HepG2 (cell line): ENCODE data around the gene NEDD1. TPM values are rescaled to one million over a fixed set of nuclear protein-coding genes. Genes with fewer than 3 reads are reported as not detected.

ENCODE experiments used
- ATAC-seq: fragments of 200-7000 bp; cut with Tn5 transposase; 3 replicates; pipeline ENCODE4 v1.9.1; 2020; ENCODE audit warnings: mild to moderate bottlenecking, moderate library complexity
- BruUV-seq: library from RNA; stranded (reverse); fragments of 400-500 nt; replicated peaks from 2 replicates; lab custom pipeline; 2021; lab: Mats Ljungman, UMichigan
- CTCF ChIA-PET: fragments of 300-600 bp; formaldehyde crosslinking; extraction: SDS; loops from one replicate; lab custom pipeline; 2021; ENCODE audit warnings: low total read pairs, inconsistent platforms, low intra/inter-chr PET ratio; lab: Yijun Ruan, JAX
- POLR2A ChIA-PET: fragments of 350-600 bp; sonication (Branson Sonifier 250); formaldehyde crosslinking; loops from one replicate; lab custom pipeline; 2020; ENCODE audit warnings: antibody characterized with exemption, inconsistent platforms; lab: Yijun Ruan, JAX
- DNase-seq: peaks from one replicate; pipeline ENCODE4 v3.0.0-alpha.2; 2015; ENCODE audit warnings: low spot score
- FAIRE-seq: peaks from 3 replicates; lab custom pipeline; 2011; peaks lifted over from hg19 to GRCh38; lab: Jason Lieb, UNC
- H2AFZ ChIP-seq: one replicate; pipeline ENCODE4 v1.6.1; 2011; ENCODE audit warnings: low read length, inconsistent platforms
- H3K27ac ChIP-seq: fragments of 300-600 bp; 3 replicates; pipeline ENCODE4 v1.8.0; 2011; ENCODE audit warnings: mixed run types, mild to moderate bottlenecking, mixed read lengths, low read length, inconsistent platforms; ENCODE audit not compliant: insufficient read depth; ENCODE audit errors: extremely low read length
- H3K27me3 ChIP-seq, 2 experiments: fragments of 200-600 bp in 1 of 2; 2 replicates in 1 of 2; 3 replicates in 1 of 2; pipeline versions ENCODE4 v1.6.0 to v1.8.0; 2011; ENCODE audit warnings: low read length in 2 of 2, mild to moderate bottlenecking in 2 of 2, moderate library complexity in 2 of 2, inconsistent platforms in 1 of 2; ENCODE audit not compliant: insufficient read depth in 2 of 2, control insufficient read depth in 1 of 2
- H3K36me3 ChIP-seq, 2 experiments: fragments of 200-600 bp in 1 of 2; replicated peaks in 1 of 2; 2 replicates in 1 of 2; 3 replicates in 1 of 2; pipeline versions ENCODE4 v1.5.1 to v1.8.0; 2011; ENCODE audit warnings: low read length in 2 of 2, inconsistent platforms in 1 of 2; ENCODE audit not compliant: insufficient read depth in 2 of 2, control insufficient read depth in 1 of 2
- H3K4me1 ChIP-seq: 2 replicates; pipeline ENCODE4 v1.5.1; 2012; ENCODE audit warnings: low read length, inconsistent platforms; ENCODE audit not compliant: insufficient read depth
- H3K4me2 ChIP-seq: 2 replicates; pipeline ENCODE4 v1.6.0; 2011; ENCODE audit warnings: low read depth, low read length, inconsistent platforms
- H3K4me3 ChIP-seq, 3 experiments: fragments of 200-600 bp in 1 of 3; sonication (generic), shearing (Covaris generic) in 1 of 3; replicated peaks in 1 of 3; 2 replicates each; pipeline ENCODE4 v1.5.1; 2011 to 2016; ENCODE audit warnings: low read length in 3 of 3, inconsistent platforms in 2 of 3, low read depth in 2 of 3, mild to moderate bottlenecking in 2 of 3, control low read depth in 1 of 3, mixed read lengths in 1 of 3; ENCODE audit not compliant: insufficient read depth in 1 of 3
- H3K79me2 ChIP-seq: one replicate; pipeline ENCODE4 v1.6.1; 2011; ENCODE audit warnings: low read length, inconsistent platforms; ENCODE audit not compliant: insufficient read depth
- H3K9ac ChIP-seq: 2 replicates; pipeline ENCODE4 v1.6.0; 2011; ENCODE audit warnings: mild to moderate bottlenecking, low read depth, low read length, inconsistent platforms; ENCODE audit not compliant: insufficient read depth
- H3K9me3 ChIP-seq: 2 replicates; pipeline ENCODE4 v1.5.1; 2012; ENCODE audit warnings: mild to moderate bottlenecking, low read length
- H4K20me1 ChIP-seq: 2 replicates; pipeline ENCODE4 v1.6.0; 2011; ENCODE audit warnings: inconsistent platforms, mild to moderate bottlenecking, low read length, moderate library complexity; ENCODE audit not compliant: insufficient read depth
- ATM ChIP-seq: fragments of 450-650 bp; IDR thresholded peaks from 2 replicates; pipeline ENCODE4 v1.7.1; 2017; ENCODE audit warnings: mild to moderate bottlenecking, borderline replicate concordance
- BRD4 ChIP-seq: sonication (generic); formaldehyde crosslinking; IDR thresholded peaks from 2 replicates; pipeline ENCODE4 v1.4.0; 2020; ENCODE audit warnings: missing genetic modification reagents
- CEBPG ChIP-seq: IDR thresholded peaks from 2 replicates; pipeline ENCODE4 v1.6.1; 2016
- ETV5 ChIP-seq: IDR thresholded peaks from 2 replicates; pipeline ENCODE4 v1.6.1; 2018; ENCODE audit warnings: missing biosample characterization, missing genetic modification reagents, inconsistent platforms, borderline replicate concordance
- NR2F2 ChIP-seq: IDR thresholded peaks from 2 replicates; pipeline ENCODE4 v1.6.1; 2012; ENCODE audit warnings: low read depth, inconsistent platforms, borderline replicate concordance
- RFX5 ChIP-seq: IDR thresholded peaks from 2 replicates; pipeline ENCODE4 v1.6.1; 2011; ENCODE audit warnings: low read depth, low read length, improper control_type of control experiment
- SMAD1 ChIP-seq: sonication (generic); formaldehyde crosslinking; IDR thresholded peaks from 2 replicates; pipeline ENCODE4 v1.4.0; 2020; ENCODE audit warnings: missing genetic modification reagents, low read depth, mild to moderate bottlenecking, borderline replicate concordance
- STAG1 ChIP-seq: sonication (generic); formaldehyde crosslinking; IDR thresholded peaks from 2 replicates; pipeline ENCODE4 v1.4.0; 2020; ENCODE audit warnings: missing genetic modification reagents
- STAT5B ChIP-seq: sonication (generic); formaldehyde crosslinking; IDR thresholded peaks from 2 replicates; pipeline ENCODE4 v1.4.0; 2020; ENCODE audit warnings: missing genetic modification reagents
- USF2 ChIP-seq, 2 experiments: sonication (generic) in 1 of 2; formaldehyde crosslinking in 1 of 2; IDR thresholded peaks; 2 replicates each; pipeline versions ENCODE4 v1.5.1 to v1.6.1; 2011 to 2020; ENCODE audit warnings: borderline replicate concordance in 1 of 2, low read depth in 1 of 2, low read length in 1 of 2, mild to moderate bottlenecking in 1 of 2, missing genetic modification reagents in 1 of 2, moderate library complexity in 1 of 2
- ZFP90 ChIP-seq: sonication (generic); formaldehyde crosslinking; IDR thresholded peaks from 2 replicates; pipeline ENCODE4 v1.8.0; 2022; ENCODE audit warnings: missing genetic modification reagents, mild to moderate bottlenecking, inconsistent platforms, borderline replicate concordance
- ZNF256 ChIP-seq: sonication (generic); formaldehyde crosslinking; conservative IDR thresholded peaks from 2 replicates; pipeline ENCODE4 v1.4.0; 2020; ENCODE audit warnings: missing genetic modification reagents
- ZNF276 ChIP-seq: sonication (generic); formaldehyde crosslinking; IDR thresholded peaks from 2 replicates; pipeline ENCODE4 v1.4.0; 2020; ENCODE audit warnings: mild to moderate bottlenecking, low read depth, missing genetic modification reagents
- ZNF646 ChIP-seq: sonication (generic); formaldehyde crosslinking; IDR thresholded peaks from 2 replicates; pipeline ENCODE4 v1.9.0; 2021; ENCODE audit warnings: mild to moderate bottlenecking, missing genetic modification reagents
- ZNF792 ChIP-seq: IDR thresholded peaks from 2 replicates; pipeline ENCODE4 v1.6.1; 2016
- ZNF816 ChIP-seq: sonication (generic); formaldehyde crosslinking; IDR thresholded peaks from 2 replicates; pipeline ENCODE4 v1.8.0; 2022; ENCODE audit warnings: missing genetic modification reagents, mild to moderate bottlenecking, borderline replicate concordance
- WGBS: methylation state at CpG from one replicate; pipeline ENCODE4 v1.1.6; 2017; ENCODE audit warnings: low lambda C conversion rate; 5-methylcytosine and 5-hydroxymethylcytosine counted together
- in situ Hi-C: cut with HindIII; loops from 2 replicates; pipeline ENCODE4 v1.10.0; 2017; ENCODE audit warnings: low pct_unique_long_range_greater_than_20kb; ENCODE audit not compliant: extremely low pct_ligation_motif_present
- intact Hi-C: fragments of 100-400 bp; cut with micrococcal nuclease; formaldehyde crosslinking; loops from one replicate; pipeline ENCODE4 v1.10.0; 2022; ENCODE audit not compliant: unreplicated experiment
- polyA plus RNA-seq, 8 experiments: library from polyadenylated mRNA; depleted of rRNA in 3 of 8; stranded (reverse) in 7 of 8; unstranded in 1 of 8; fragments of >200 nt; fragmentation: Illumina TruSeq in 4 of 8; extraction: Trizol in 4 of 8; gene quantifications; 2 replicates each; pipeline versions ENCODE4 v1.2.1 to v1.2.3, GENCODE V29; 2011 to 2016; ENCODE audit warnings: low read depth in 4 of 8, missing spikeins in 1 of 8, mixed read lengths in 1 of 8; ENCODE audit not compliant: insufficient read depth in 1 of 8
- total RNA-seq, 5 experiments: library from RNA; depleted of rRNA; stranded (reverse); fragments of >200 nt; fragmentation: Illumina TruSeq; extraction: Trizol; gene quantifications; 2 replicates each; pipeline ENCODE4 v1.2.3, GENCODE V29; 2016; ENCODE audit warnings: low read depth in 1 of 5

Gene NEDD1
- total and polyA plus RNA-seq, 2 of the 13 experiments (the other 11 are each of a cell fraction or from before 2014, with no cell fraction given): 11.2 to 21.5 TPM

GRCh38 chr12:96995861-96996260, 88.8 kb downstream of the NEDD1 start:
- Histone ChIP-seq H3K27me3 (peaks cover 0 to 3% of the 10 kb centered on the region in 2 experiments; a peak in 2 of 5 replicates), H3K4me1 (no peaks in the 10 kb centered on the region), H2AFZ (no peak overlapping the region), H3K36me3 (no peaks in the 10 kb centered on the region), H3K27ac (no peak overlapping the region), H3K9ac (no peak overlapping the region), H3K9me3 (no peaks in the 10 kb centered on the region), H3K79me2 (no peaks in the 10 kb centered on the region), H3K4me3 (no peak overlapping the region), H4K20me1 (no peaks in the 10 kb centered on the region), H3K4me2 (no peak overlapping the region)
- 20% methylated on average over 5 of the region's 6 CpGs for WGBS
- intact Hi-C loops: no loop called here
- DNase-seq: no peak
- in situ Hi-C loops: loop anchor here (25.0 kb wide), 3 partner anchors 409 to 1391 kb away; no protein-coding TSS in a partner anchor
- BruUV-seq: no TSS peak
- FAIRE-seq: no peak
- ChIA-PET CTCF (no interaction called here), POLR2A (no interaction called here)
- no peak for ATAC-seq
- no peak for TF ChIP-seq ZNF792 (CRISPR knock-in tag)
- no peak for TF ChIP-seq BRD4 (CRISPR knock-in tag)
- TF ChIP-seq STAG1 (CRISPR knock-in tag): no peak
- TF ChIP-seq ETV5: no peak
- no peak for TF ChIP-seq CEBPG (CRISPR knock-in tag)
- no peak for TF ChIP-seq RFX5
- TF ChIP-seq USF2 (IDR thresholded peaks at IDR 0.05; ENCODE audit: low read depth, low read length): no peak
- no peak for TF ChIP-seq USF2 (CRISPR knock-in tag; IDR thresholded peaks at IDR 0.05; ENCODE audit: borderline replicate concordance)
- TF ChIP-seq ATM: no peak
- TF ChIP-seq ZFP90: no peak
- TF ChIP-seq STAT5B (CRISPR knock-in tag): no peak
- TF ChIP-seq ZNF646 (CRISPR knock-in tag): no peak
- no peak for TF ChIP-seq ZNF276 (CRISPR knock-in tag)
- no peak for TF ChIP-seq ZNF816 (CRISPR knock-in tag)
- TF ChIP-seq NR2F2: no peak
- no peak for TF ChIP-seq ZNF256 (CRISPR knock-in tag)
- TF ChIP-seq SMAD1: no peak
